LNCaP clone FGC (cell line): ENCODE results near the gene TENM3.

ENCODE experiments used
- DNase-seq: peaks from one replicate; pipeline ENCODE4 v3.0.0-alpha.2; 2011; ENCODE audit warnings: low read depth
- H3K4me3 ChIP-seq: 2 replicates; pipeline ENCODE4 v1.5.1; 2011; ENCODE audit warnings: mild to moderate bottlenecking, low read depth, low read length, control low read depth
- TF ChIP-seq, protein P1 (sequence below): IDR thresholded peaks from 2 replicates; pipeline ENCODE4 v1.5.1; 2012; ENCODE audit warnings: mild to moderate bottlenecking; ENCODE audit not compliant: control insufficient read depth, insufficient read depth; ENCODE audit errors: extremely low read depth

The TENM3 gene

DNA sequence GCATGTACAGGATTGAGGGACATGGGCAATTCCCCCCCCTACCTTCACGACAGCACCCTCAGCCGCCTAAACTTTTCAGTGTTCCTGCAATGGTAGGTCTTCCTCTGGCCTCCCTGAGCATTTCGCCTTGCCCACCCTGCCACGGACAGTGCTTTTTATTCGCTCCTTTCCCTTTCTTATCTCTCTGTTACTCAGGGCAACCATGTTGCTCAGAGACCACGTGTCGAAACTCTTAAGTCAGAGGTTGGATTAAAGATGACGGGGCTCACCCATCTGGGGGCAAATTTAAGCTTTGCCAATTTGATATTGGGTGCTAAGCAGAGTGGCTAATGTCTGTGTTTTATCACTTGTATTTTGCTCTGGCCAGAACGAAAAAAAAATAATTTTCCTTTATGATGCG is 20.4 kb downstream of the TENM3 start:
- TF ChIP-seq, protein P1, sequence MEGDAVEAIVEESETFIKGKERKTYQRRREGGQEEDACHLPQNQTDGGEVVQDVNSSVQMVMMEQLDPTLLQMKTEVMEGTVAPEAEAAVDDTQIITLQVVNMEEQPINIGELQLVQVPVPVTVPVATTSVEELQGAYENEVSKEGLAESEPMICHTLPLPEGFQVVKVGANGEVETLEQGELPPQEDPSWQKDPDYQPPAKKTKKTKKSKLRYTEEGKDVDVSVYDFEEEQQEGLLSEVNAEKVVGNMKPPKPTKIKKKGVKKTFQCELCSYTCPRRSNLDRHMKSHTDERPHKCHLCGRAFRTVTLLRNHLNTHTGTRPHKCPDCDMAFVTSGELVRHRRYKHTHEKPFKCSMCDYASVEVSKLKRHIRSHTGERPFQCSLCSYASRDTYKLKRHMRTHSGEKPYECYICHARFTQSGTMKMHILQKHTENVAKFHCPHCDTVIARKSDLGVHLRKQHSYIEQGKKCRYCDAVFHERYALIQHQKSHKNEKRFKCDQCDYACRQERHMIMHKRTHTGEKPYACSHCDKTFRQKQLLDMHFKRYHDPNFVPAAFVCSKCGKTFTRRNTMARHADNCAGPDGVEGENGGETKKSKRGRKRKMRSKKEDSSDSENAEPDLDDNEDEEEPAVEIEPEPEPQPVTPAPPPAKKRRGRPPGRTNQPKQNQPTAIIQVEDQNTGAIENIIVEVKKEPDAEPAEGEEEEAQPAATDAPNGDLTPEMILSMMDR = no peak
- peak overlapping the region; percentile 32; the same call in 1 of the 2 replicates for H3K4me3 ChIP-seq
- no peak for DNase-seq

DNA sequence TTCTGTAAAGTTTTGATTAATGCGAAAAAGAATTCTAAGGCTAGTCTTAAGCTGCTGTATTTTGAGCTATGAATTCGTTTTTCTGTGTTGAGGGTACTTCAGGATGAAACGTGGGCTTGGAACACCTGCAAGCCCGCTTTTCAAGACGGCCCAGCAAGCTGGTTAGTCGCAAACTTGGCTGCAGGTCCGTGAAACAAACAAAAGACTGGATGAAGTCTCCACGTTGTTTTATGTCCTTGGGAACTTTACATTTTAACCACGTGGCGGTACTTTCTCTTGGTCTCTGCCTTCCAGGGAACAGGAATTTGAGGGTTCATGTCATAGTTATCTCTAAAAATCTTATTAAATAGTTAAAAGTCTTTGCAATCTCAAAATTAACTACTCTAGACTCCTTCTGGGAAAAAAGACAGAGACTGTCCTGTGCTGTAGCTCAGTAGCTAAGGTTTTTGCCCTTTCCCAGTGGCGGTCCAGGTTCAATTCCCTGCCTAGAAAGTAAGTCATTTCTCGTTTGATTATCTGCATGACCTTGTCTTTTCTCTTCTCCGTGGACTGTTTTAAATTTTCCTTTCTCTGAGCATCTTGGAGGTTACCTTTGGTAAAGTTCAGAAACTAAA is 21.0 kb downstream of the TENM3 start:
- H3K4me3 ChIP-seq = peak overlapping the region; percentile 32
- no peak for DNase-seq
- TF ChIP-seq, protein P1 = no peak

GRCh38 chr4:182265881-182266280 is 22.7 kb downstream of the TENM3 start:
- TF ChIP-seq, protein P1 = 0 out of 2 replicates have a peak, but pooled peaks have one; percentile 23
- no peak for DNase-seq
- no peak overlapping the region for H3K4me3 ChIP-seq

- H3K4me3 ChIP-seq = no peak overlapping the region
- TF ChIP-seq, protein P1 = no peak
- DNase-seq = no peak
These were observed 23.8 kb downstream of the TENM3 start for GRCh38 chr4:182267048-182267447.

DNA sequence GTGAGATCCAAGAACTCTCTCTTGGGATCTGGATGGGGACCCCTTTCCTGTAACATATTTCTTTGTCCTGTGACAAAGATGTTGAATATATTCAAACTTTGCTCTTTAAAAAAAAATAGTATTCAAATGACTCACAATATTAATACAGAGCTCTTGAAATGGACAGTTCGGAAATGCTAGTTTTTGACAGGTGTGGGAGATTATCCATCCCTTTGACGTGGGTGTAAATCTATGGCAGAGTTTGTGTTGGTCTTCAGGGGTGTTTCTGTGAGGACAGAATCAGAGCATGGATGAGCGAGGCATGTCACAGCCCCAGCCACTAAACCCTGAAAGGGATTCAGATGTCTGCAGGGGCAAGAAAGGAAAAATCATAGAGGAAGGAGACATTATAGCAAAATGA is 25.8 kb downstream of the TENM3 start:
- TF ChIP-seq, protein P1 = no peak
- no peak overlapping the region for H3K4me3 ChIP-seq
- no peak for DNase-seq

DNA sequence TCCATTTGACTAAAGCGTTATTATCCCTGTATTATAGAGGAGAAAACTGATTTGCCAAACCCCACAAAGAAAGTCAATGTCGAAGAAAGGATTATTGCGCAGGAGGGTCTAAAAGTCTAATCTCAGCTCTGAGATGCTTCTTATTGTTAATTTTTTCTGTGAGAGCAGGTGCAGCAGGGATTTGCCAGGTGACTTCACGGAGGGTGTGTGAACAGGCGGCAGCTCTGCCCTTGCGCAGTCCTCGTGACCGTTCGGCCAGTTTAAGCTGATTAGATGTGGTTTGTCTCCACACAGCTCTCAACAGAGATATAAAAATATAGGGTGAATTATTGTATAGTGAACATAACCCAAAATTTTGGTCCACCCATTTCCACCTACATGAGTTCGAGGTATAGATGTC is 28.5 kb downstream of the TENM3 start:
- H3K4me3 ChIP-seq = no peak overlapping the region
- DNase-seq = no peak
- TF ChIP-seq, protein P1 = no peak

GRCh38 chr4:182272151-182272550 is 28.9 kb downstream of the TENM3 start:
- no peak for DNase-seq
- TF ChIP-seq, protein P1 = no peak
- H3K4me3 ChIP-seq = no peak overlapping the region
